Esophagus squamous epithelium (tissue), 5 donors: ENCODE measurements around the gene TCOF1. TPM values are rescaled to one million over a fixed set of nuclear protein-coding genes. Genes with fewer than 3 reads are reported as not detected.
"Not testable (repeated sequence)": the region's sequence is repeated elsewhere in the genome, so short reads cannot be mapped to it uniquely, and the experiment has no call there.

Experiments
- DNase-seq: peaks from one replicate; lab custom pipeline; 2025; lab: John Stamatoyannopoulos, UW
- H3K27ac ChIP-seq, 4 donors: fragments of 200-600 bp; sonication (generic); one replicate each; pipeline ENCODE4 v1.5.1; 2016 to 2019; ENCODE audit warnings: mild to moderate bottlenecking in 1 of 4
- H3K27me3 ChIP-seq, 4 donors: fragments of 200-600 bp; sonication (generic); 1 replicate in 3 of 4; 2 replicates in 1 of 4; pipeline versions ENCODE4 v1.5.1 to v1.6.0; 2017 to 2021; ENCODE audit warnings: antibody characterized with exemption in 1 of 4
- H3K36me3 ChIP-seq, 3 donors: fragments of 200-600 bp; sonication (generic); one replicate each; pipeline ENCODE4 v1.5.1; 2016 to 2019
- H3K4me1 ChIP-seq, 3 donors: fragments of 200-600 bp; sonication (generic); one replicate each; pipeline ENCODE4 v1.5.1; 2017 to 2019
- H3K4me3 ChIP-seq, 4 donors: fragments of 200-600 bp; sonication (generic); 1 replicate in 3 of 4; 2 replicates in 1 of 4; pipeline ENCODE4 v1.5.1; 2016 to 2019; ENCODE audit warnings: mild to moderate bottlenecking in 2 of 4, moderate library complexity in 1 of 4
- H3K9me3 ChIP-seq, 3 donors: fragments of 200-600 bp; sonication (generic); one replicate each; pipeline ENCODE4 v1.5.1; 2016 to 2019
- CTCF ChIP-seq, 6 experiments: fragments of 450-650 bp in 4 of 6; fragments of 200-600 bp in 2 of 6; sonication (generic) in 2 of 6; IDR thresholded peaks; one replicate each; pipeline ENCODE4 v1.5.1; 2016 to 2019; ENCODE audit warnings: antibody characterized with exemption in 6 of 6, mild to moderate bottlenecking in 4 of 6, moderate library complexity in 4 of 6
- POLR2A ChIP-seq, 4 donors: fragments of 450-650 bp; IDR thresholded peaks; one replicate each; pipeline ENCODE4 v1.6.1; 2017; ENCODE audit warnings: antibody characterized with exemption in 4 of 4, mild to moderate bottlenecking in 4 of 4, moderate library complexity in 3 of 4
- WGBS, 2 donors: methylation state at CpG; one replicate each; pipeline ENCODE4 v1.1.5; 2018; 5-methylcytosine and 5-hydroxymethylcytosine counted together
- intact Hi-C: fragments of 100-400 bp; cut with DNase I; formaldehyde crosslinking; loops from one replicate; pipeline ENCODE4 v1.15.0; 2022
- total RNA-seq, 4 donors: library from RNA; depleted of rRNA; stranded (reverse); fragments of >200 nt; gene quantifications; one replicate each; pipeline ENCODE4 v1.1.0, GENCODE V29; 2016
- donor health status: DM: yes; HTN: yes; CAD: no.

The TCOF1 gene
- total RNA-seq, 4 donors from 2014 or later, result 18.2 to 41.4 (median 24.8) TPM

- H3K36me3 ChIP-seq, result no peaks in the 10 kb centered on the region
- H3K27ac ChIP-seq, result no peak overlapping the region
- 66 to 68% methylated on average over 7 of the region's 7 CpGs for WGBS, 2 donors
- H3K4me3 ChIP-seq, result no peak overlapping the region
- DNase-seq, result no peak
- H3K9me3 ChIP-seq, result no peaks in the 10 kb centered on the region
- TF ChIP-seq POLR2A (IDR thresholded peaks at IDR 0.05) (no peak), CTCF (IDR thresholded peaks at IDR 0.05) (no peak)
- no peaks in the 10 kb centered on the region for H3K27me3 ChIP-seq
- no peaks in the 10 kb centered on the region for H3K4me1 ChIP-seq
- intact Hi-C loops, result no loop called here
Observed at GRCh38 chr5:150419630-150420270, 62.3 kb downstream of the TCOF1 start.

- 64 to 65% methylated on average over 2 of the region's 4 CpGs for WGBS, 2 donors
Observed at GRCh38 chr5:150422075-150422474, 64.6 kb downstream of the TCOF1 start.

GRCh38 chr5:150422758-150423157 lies 65.3 kb downstream of the TCOF1 start:
- no peak for DNase-seq
- 60 to 81% methylated on average over 3 of the region's 3 CpGs for WGBS, 2 donors

More at GRCh38 chr5:150422075-150422474, 64.6 kb downstream of the TCOF1 start:
- no peak for TF ChIP-seq POLR2A (IDR thresholded peaks at IDR 0.05)
- no peak for TF ChIP-seq CTCF (IDR thresholded peaks at IDR 0.05)
- intact Hi-C loops, result no loop called here
- no peak overlapping the region for H3K27ac ChIP-seq
- no peaks in the 10 kb centered on the region for H3K4me1 ChIP-seq
- no peaks in the 10 kb centered on the region for H3K27me3 ChIP-seq
- DNase-seq, result no peak
- H3K9me3 ChIP-seq, result no peaks in the 10 kb centered on the region
- H3K36me3 ChIP-seq, result no peaks in the 10 kb centered on the region
- H3K4me3 ChIP-seq, result no peak overlapping the region

GRCh38 chr5:150426165-150426564 lies 68.7 kb downstream of the TCOF1 start:
- H3K27me3 ChIP-seq, H3K4me3 ChIP-seq, H3K36me3 ChIP-seq, H3K4me1 ChIP-seq, H3K27ac ChIP-seq, DNase-seq, intact Hi-C loops, H3K9me3 ChIP-seq: not testable (repeated sequence)
- 96 to 100% methylated on average over 7 to 9 of the region's 9 CpGs for WGBS, 2 donors

More at GRCh38 chr5:150422758-150423157, 65.3 kb downstream of the TCOF1 start:
- no peaks in the 10 kb centered on the region for H3K27me3 ChIP-seq
- no peak overlapping the region for H3K4me3 ChIP-seq
- intact Hi-C loops, result no loop called here
- no peak overlapping the region for H3K27ac ChIP-seq
- no peaks in the 10 kb centered on the region for H3K4me1 ChIP-seq
- no peaks in the 10 kb centered on the region for H3K9me3 ChIP-seq
- TF ChIP-seq POLR2A (IDR thresholded peaks at IDR 0.05) (no peak), CTCF (IDR thresholded peaks at IDR 0.05) (no peak)
- H3K36me3 ChIP-seq, result no peaks in the 10 kb centered on the region

- Histone ChIP-seq H3K4me3 (no peak overlapping the region), H3K4me1 (peaks cover 3 to 16% (median 5%) of the 10 kb centered on the region in 3 donors), H3K27me3 (no peaks in the 10 kb centered on the region), H3K36me3 (no peaks in the 10 kb centered on the region), H3K27ac (no peak overlapping the region), H3K9me3 (no peaks in the 10 kb centered on the region)
- 71 to 80% methylated on average over 16 to 18 of the region's 18 CpGs for WGBS, 2 donors
- intact Hi-C loops, result no loop called here
- TF ChIP-seq CTCF (IDR thresholded peaks at IDR 0.05) (no peak), POLR2A (IDR thresholded peaks at IDR 0.05) (no peak)
- DNase-seq, result no peak
Observed at GRCh38 chr5:150428106-150428876, 70.8 kb downstream of the TCOF1 start.
